Neural cell (in vitro differentiated cells): ENCODE results near the gene ZDHHC8.

Source experiments
- CTCF ChIP-seq: fragments of 450-650 bp; IDR thresholded peaks from 2 replicates; pipeline ENCODE4 v1.5.1; 2014; ENCODE audit warnings: antibody characterized with exemption, mild to moderate bottlenecking, moderate library complexity; ENCODE audit not compliant: poor library complexity, severe bottlenecking
- EP300 ChIP-seq: fragments of 450-650 bp; conservative IDR thresholded peaks from 2 replicates; pipeline ENCODE4 v1.6.1; 2014; ENCODE audit warnings: antibody characterized with exemption, mild to moderate bottlenecking, moderate library complexity; ENCODE audit not compliant: poor library complexity, severe bottlenecking
- EZH2 ChIP-seq: fragments of 200-600, 300-800 bp; shearing (Covaris generic), sonication (generic); IDR thresholded peaks from 2 replicates; pipeline ENCODE4 v1.6.1; 2014; ENCODE audit warnings: antibody characterized with exemption, low read length, borderline replicate concordance, mild to moderate bottlenecking; ENCODE audit not compliant: insufficient read depth, poor library complexity, severe bottlenecking
- POLR2AphosphoS5 ChIP-seq: IDR thresholded peaks from 2 replicates; pipeline ENCODE4 v1.6.1; 2012
- RAD21 ChIP-seq: fragments of 450-650 bp; conservative IDR thresholded peaks from 2 replicates; pipeline ENCODE4 v1.6.1; 2014; ENCODE audit warnings: antibody characterized with exemption, mild to moderate bottlenecking, moderate library complexity
- REST ChIP-seq: IDR thresholded peaks from 2 replicates; pipeline ENCODE4 v1.6.1; 2012; ENCODE audit warnings: borderline replicate concordance
- SMC3 ChIP-seq: fragments of 450-650 bp; conservative IDR thresholded peaks from 2 replicates; pipeline ENCODE4 v1.6.1; 2014; ENCODE audit warnings: antibody characterized with exemption, mild to moderate bottlenecking, moderate library complexity; ENCODE audit not compliant: poor library complexity
- TAF1 ChIP-seq: IDR thresholded peaks from 2 replicates; pipeline ENCODE4 v1.6.1; 2012; ENCODE audit warnings: low read depth

GRCh38 chr22:20158391-20159036 is 26.9 kb downstream of the ZDHHC8 start:
- TF ChIP-seq RAD21 (no peak), SMC3 (no peak), POLR2AphosphoS5 (no peak), CTCF (no peak), EZH2 (no peak), EP300 (no peak), REST (no peak), TAF1 (no peak)
